Stimulated activated effector memory CD8-positive, alpha-beta T cell treated with anti-CD3 and anti-CD28 coated beads, Interleukin-12 subunit alpha, Interleukin-12 subunit beta, amount 100 ng/mL, for 72 hours (primary cell): Measurements from ENCODE around the gene CFAP97D2.
"Not testable (repeated sequence)": the region's sequence is repeated elsewhere in the genome, so short reads cannot be mapped to it uniquely, and the experiment has no call there.

Experiments
- ATAC-seq: fragments of 150-1000 bp; cut with Tn5 transposase; 2 replicates; pipeline ENCODE4 v1.10.0; 2021
- DNase-seq, 2 donors: peaks; one replicate each; pipeline ENCODE4 v3.0.0; 2021 to 2022; ENCODE audit warnings: low spot score in 2 of 2
- H3K27ac Mint-ChIP-seq: one replicate; pipeline ENCODE4 v1.8.0; 2022; ENCODE audit warnings: mild to moderate bottlenecking, mixed read lengths
- H3K36me3 Mint-ChIP-seq: one replicate; pipeline ENCODE4 v1.8.0; 2022; ENCODE audit warnings: mild to moderate bottlenecking, mixed read lengths
- H3K4me1 Mint-ChIP-seq: one replicate; pipeline ENCODE4 v1.8.0; 2022; ENCODE audit warnings: mixed read lengths
- H3K4me3 Mint-ChIP-seq: one replicate; pipeline ENCODE4 v1.8.0; 2022; ENCODE audit warnings: mild to moderate bottlenecking, mixed read lengths
- H3K9me3 Mint-ChIP-seq: one replicate; pipeline ENCODE4 v1.8.0; 2022; ENCODE audit warnings: mixed read lengths

Gene CFAP97D2

DNA sequence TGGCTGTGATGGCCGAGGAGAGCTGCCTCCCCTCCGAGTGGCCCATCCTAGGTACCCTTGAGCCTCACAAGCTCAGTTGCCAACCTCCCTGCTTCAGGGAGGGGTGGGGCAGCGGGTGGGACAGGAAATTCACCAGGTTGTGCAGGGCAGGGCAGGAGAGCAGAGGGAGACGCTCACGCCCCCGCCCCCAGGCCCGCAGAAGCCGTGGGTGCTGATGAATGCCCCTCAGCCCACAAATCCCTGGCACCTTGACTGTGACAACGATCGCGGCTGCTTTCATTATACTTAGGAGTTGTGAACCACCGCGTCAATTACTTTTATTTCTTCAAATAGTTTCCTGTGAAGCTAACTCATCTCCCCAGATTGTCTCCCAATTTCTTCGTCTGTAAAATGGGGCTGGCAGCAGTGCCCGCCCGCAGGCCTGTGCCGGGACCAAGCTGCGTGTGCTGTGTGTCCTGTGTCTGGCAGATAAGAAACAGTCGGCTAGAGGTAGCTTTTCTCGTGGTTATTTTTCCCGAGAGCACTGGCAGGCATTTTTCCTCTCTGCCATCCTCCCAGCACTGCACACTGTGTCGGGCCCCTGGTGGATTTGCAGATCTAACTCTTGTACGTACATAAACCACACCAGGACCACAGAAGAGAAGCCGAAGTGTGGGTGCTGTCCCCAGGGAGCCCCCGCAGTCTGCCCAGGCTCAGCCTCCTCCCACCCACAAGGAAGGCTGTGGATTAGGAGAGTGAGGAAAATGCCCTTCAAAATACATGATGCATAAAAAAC is 38.7 kb upstream of the CFAP97D2 start:
- Mint-ChIP-seq H3K9me3 (no peaks in the 10 kb centered on the region), H3K36me3 (no peaks in the 10 kb centered on the region), H3K4me3 (no peak overlapping the region), H3K4me1 (peaks cover 9% of the 10 kb centered on the region), H3K27ac (no peak overlapping the region)
- ATAC-seq (peak; percentile 2), DNase-seq (no peak)

GRCh38 chr13:114140906-114141250 is 38.2 kb upstream of the CFAP97D2 start:
- H3K4me1 Mint-ChIP-seq = peaks cover 15% of the 10 kb centered on the region
- DNase-seq = no peak
- H3K27ac Mint-ChIP-seq = no peak overlapping the region
- peak; percentile 53 for ATAC-seq
- no peaks in the 10 kb centered on the region for H3K36me3 Mint-ChIP-seq
- no peak overlapping the region for H3K4me3 Mint-ChIP-seq
- no peaks in the 10 kb centered on the region for H3K9me3 Mint-ChIP-seq

GRCh38 chr13:114141261-114141996 is 37.6 kb upstream of the CFAP97D2 start:
- ATAC-seq = no peak
- DNase-seq = no peak
- no peak overlapping the region for H3K27ac Mint-ChIP-seq
- H3K36me3 Mint-ChIP-seq = no peaks in the 10 kb centered on the region
- peaks cover 20% of the 10 kb centered on the region for H3K4me1 Mint-ChIP-seq
- no peak overlapping the region for H3K4me3 Mint-ChIP-seq
- no peaks in the 10 kb centered on the region for H3K9me3 Mint-ChIP-seq

DNA sequence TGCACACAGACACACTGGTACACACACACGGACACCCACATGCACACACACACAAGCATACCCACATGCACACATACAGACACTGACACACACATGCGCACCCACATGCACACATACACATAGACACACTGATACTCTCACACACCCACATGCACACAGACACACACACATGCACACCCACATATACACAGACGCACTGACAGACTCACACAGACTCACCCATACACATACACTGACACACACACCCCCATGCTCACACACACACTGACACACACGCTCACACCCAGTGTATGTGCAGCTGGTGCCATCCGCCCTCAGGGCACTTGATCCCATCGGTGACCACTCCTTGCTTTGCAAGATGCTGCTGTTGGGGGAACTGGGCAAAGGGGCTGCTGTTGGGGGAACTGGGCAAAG is 36.9 kb upstream of the CFAP97D2 start:
- Mint-ChIP-seq H3K4me3 (no peak overlapping the region), H3K36me3 (no peaks in the 10 kb centered on the region), H3K9me3 (no peaks in the 10 kb centered on the region), H3K27ac (no peak overlapping the region), H3K4me1 (peaks cover 28% of the 10 kb centered on the region)
- ATAC-seq (peak; percentile 2), DNase-seq (no peak)

- Mint-ChIP-seq H3K4me3 (no peak overlapping the region), H3K36me3 (peaks cover under 1% of the 10 kb centered on the region), H3K4me1 (peaks cover 30% of the 10 kb centered on the region), H3K9me3 (no peaks in the 10 kb centered on the region), H3K27ac (no peak overlapping the region)
- ATAC-seq = peak; percentile 83
- DNase-seq = peak; percentile 55 to 82
Measured at GRCh38 chr13:114142640-114143490, 36.2 kb upstream of the CFAP97D2 start.

DNA sequence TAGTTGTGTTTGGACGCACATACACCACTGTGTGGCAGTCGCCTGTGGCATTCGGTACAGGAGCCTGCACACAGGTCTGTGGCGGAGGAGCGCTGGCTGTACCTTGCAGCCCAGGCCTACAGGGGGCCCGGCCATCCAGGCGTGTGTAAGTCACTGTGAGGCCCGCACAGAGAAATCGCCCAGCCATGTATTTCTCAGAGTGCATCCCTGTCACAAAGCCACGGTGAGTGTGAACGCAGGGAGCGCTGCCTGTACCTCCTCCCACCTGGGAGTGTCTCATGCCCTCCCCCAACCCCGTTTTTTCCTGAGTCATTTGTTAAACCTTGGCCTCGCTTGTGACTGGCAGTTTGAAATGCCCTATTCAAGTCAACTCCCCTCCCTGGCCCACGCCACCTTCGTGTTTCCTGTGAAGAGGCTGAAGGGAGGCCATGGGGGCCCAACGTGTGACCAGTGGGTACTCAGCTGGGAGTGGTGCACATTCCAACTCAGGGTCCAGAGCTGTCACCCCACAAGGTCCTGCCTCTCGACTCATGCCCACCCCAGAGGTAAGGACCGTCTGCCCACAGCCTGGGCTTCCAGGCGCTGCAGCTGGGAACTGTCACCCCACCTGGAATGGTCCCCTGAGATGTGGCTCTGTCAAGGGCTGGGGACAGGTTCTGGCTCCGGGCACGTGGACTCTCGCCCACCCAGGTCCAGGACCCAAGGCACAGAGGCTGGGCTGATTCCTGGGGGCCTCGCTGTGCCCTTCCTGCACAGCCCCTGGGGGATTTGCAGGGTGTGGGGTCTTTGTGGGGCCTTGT is 35.1 kb upstream of the CFAP97D2 start:
- ATAC-seq = peak; percentile 43
- no peak overlapping the region for H3K4me3 Mint-ChIP-seq
- H3K36me3 Mint-ChIP-seq = peaks cover 10% of the 10 kb centered on the region
- no peaks in the 10 kb centered on the region for H3K9me3 Mint-ChIP-seq
- no peak overlapping the region for H3K27ac Mint-ChIP-seq
- peaks cover 42% of the 10 kb centered on the region for H3K4me1 Mint-ChIP-seq
- peak in 1 of 2 donors; percentile 46 for DNase-seq

- H3K27ac Mint-ChIP-seq = peak overlapping the region; percentile 82
- DNase-seq = no peak
- no peak for ATAC-seq
- H3K4me1 Mint-ChIP-seq = peaks cover 49% of the 10 kb centered on the region
- H3K4me3 Mint-ChIP-seq = peak overlapping the region; percentile 18
- H3K36me3 Mint-ChIP-seq = peaks cover 10% of the 10 kb centered on the region
- H3K9me3 Mint-ChIP-seq = no peaks in the 10 kb centered on the region
Measured at GRCh38 chr13:114144606-114145244, 34.3 kb upstream of the CFAP97D2 start.

GRCh38 chr13:114145256-114145655 is 33.8 kb upstream of the CFAP97D2 start:
- H3K9me3 Mint-ChIP-seq = no peaks in the 10 kb centered on the region
- peaks cover 10% of the 10 kb centered on the region for H3K36me3 Mint-ChIP-seq
- DNase-seq (no peak), ATAC-seq (no peak)
- peak overlapping the region; percentile 82 for H3K27ac Mint-ChIP-seq
- H3K4me1 Mint-ChIP-seq = peaks cover 54% of the 10 kb centered on the region
- H3K4me3 Mint-ChIP-seq = peak overlapping the region; percentile 18

DNA sequence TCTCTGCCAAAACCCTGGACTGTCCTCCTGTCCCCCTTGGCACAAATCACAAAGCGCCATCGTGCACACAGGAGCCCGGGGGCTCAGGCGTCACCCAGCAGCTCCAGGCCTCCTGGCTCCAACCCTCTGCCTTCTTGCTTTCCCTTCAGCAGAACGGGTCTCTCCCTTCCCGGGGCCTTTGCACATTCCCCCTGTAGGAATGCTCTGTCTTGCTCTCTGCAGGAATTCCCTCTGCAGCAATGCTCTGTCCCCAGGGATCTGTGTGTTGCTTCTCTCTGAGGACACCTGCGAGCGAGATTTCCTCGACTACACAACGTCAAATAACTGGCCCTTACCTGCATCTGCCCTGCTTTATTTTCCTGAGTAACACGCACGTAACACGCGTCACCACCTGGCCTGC is 33.3 kb upstream of the CFAP97D2 start:
- Mint-ChIP-seq H3K4me1 (peaks cover 54% of the 10 kb centered on the region), H3K36me3 (peaks cover 10% of the 10 kb centered on the region), H3K9me3 (no peaks in the 10 kb centered on the region), H3K4me3 (peak overlapping the region; percentile 18), H3K27ac (peak overlapping the region; percentile 82)
- DNase-seq (no peak), ATAC-seq (no peak)

DNA sequence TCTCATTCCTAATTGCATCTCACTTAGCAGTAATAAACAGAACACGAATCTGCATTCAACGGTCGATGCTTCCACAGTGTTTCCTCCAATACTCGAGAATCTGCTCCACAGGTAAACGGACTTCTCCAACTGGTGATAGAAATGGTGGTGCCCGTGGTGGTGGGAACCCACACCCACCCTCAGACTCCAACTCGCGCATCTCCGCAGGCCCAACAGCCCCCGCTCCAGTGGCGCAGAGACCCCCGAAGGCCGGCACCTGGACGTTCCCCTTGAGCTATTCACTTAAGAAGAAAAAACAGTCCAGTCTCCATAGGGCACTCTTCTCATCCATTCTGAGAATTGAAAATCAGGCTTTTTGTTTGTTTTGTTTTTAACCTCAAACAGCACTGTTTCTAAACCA is 32.9 kb upstream of the CFAP97D2 start:
- Mint-ChIP-seq H3K4me3 (peak overlapping the region; percentile 13), H3K36me3 (peaks cover 10% of the 10 kb centered on the region), H3K27ac (peak overlapping the region; percentile 76), H3K4me1 (peaks cover 58% of the 10 kb centered on the region), H3K9me3 (no peaks in the 10 kb centered on the region)
- no peak for DNase-seq
- ATAC-seq = no peak

DNA sequence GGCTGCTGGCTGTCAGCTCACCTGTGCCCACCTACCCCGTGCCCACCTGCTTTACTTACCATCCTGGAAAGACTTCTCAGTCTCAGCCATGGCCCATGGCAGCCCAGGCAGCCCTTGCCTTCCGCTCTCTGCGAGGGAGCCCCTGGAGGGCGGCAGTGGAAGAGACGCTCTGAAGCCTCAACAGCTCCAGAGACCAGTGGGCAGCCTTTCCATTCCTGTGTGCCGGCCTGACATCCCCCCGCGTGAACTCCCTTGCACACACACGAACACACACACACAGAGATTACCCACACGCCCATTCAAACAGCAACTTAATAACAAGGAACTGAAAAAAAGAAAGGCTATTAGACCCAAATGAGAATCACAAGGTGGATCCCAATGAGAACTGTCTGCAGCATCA is 32.4 kb upstream of the CFAP97D2 start:
- Mint-ChIP-seq H3K4me1 (peaks cover 63% of the 10 kb centered on the region), H3K4me3 (peak overlapping the region; percentile 13), H3K36me3 (peaks cover 10% of the 10 kb centered on the region), H3K27ac (peak overlapping the region; percentile 76), H3K9me3 (no peaks in the 10 kb centered on the region)
- DNase-seq (no peak), ATAC-seq (no peak)

DNA sequence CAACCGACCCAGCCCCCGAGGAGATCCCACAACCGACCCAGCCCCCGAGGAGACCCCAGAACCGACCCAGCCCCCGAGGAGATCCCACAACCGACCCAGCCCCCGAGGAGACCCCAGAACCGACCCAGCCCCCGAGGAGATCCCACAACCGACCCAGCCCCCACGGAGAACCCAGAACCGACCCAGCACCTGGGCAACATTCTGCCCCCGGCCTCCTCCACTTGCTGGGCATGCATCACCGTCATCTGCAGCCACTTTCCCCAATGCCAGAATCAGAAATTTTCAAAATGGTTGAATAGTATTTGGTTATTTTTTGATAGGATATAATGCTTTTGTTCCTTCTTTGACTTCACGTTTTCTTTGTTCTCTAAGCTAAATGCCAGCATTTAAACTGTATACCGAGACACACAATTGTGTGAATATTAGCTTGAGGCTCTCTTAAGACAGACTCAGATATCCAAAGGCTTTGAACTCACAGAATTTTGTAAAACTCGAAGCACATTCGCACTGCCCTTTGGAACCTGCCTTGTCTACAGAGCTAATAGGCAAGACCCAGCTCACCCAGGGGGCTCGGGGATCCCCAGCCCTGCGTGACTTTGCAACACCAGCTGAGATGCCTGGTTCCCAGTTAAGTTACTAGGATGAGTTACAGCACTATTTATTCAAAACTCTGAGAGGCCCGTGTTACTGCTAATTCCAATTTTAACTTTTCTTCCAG is 31.1 kb upstream of the CFAP97D2 start:
- peak overlapping the region; percentile 91 for H3K27ac Mint-ChIP-seq
- H3K4me1 Mint-ChIP-seq = peaks cover 73% of the 10 kb centered on the region
- peak; percentile 29 for ATAC-seq

GRCh38 chr13:114148521-114148855 is 30.6 kb upstream of the CFAP97D2 start:
- Mint-ChIP-seq H3K4me1 (peaks cover 77% of the 10 kb centered on the region), H3K27ac (peak overlapping the region; percentile 91), H3K9me3 (peaks cover 2% of the 10 kb centered on the region), H3K4me3 (peak overlapping the region; percentile 59), H3K36me3 (peaks cover 10% of the 10 kb centered on the region)
- DNase-seq = peak; percentile 70 to 88
- peak; percentile 96 for ATAC-seq

More for the DNA sequence above, 31.1 kb upstream of the CFAP97D2 start:
- DNase-seq = no peak
- Mint-ChIP-seq H3K4me3 (peak overlapping the region; percentile 59), H3K36me3 (peaks cover 10% of the 10 kb centered on the region), H3K9me3 (no peaks in the 10 kb centered on the region)

- H3K4me3 Mint-ChIP-seq = peak overlapping the region; percentile 59
- DNase-seq, ATAC-seq, H3K9me3 Mint-ChIP-seq: not testable (repeated sequence)
- H3K4me1 Mint-ChIP-seq = peaks cover 81% of the 10 kb centered on the region
- peak overlapping the region; percentile 91 for H3K27ac Mint-ChIP-seq
- peaks cover 10% of the 10 kb centered on the region for H3K36me3 Mint-ChIP-seq
Measured at GRCh38 chr13:114148886-114149285, 30.2 kb upstream of the CFAP97D2 start.
